ENCODE measurements around the gene YY2.
A peak's percentile ranks its signal among the peaks of the same experiment; 100 is the strongest.
"Not testable (repeated sequence)": the region's sequence is repeated elsewhere in the genome, so short reads cannot be mapped to it uniquely, and the experiment has no call there.

The YY2 gene

DNA sequence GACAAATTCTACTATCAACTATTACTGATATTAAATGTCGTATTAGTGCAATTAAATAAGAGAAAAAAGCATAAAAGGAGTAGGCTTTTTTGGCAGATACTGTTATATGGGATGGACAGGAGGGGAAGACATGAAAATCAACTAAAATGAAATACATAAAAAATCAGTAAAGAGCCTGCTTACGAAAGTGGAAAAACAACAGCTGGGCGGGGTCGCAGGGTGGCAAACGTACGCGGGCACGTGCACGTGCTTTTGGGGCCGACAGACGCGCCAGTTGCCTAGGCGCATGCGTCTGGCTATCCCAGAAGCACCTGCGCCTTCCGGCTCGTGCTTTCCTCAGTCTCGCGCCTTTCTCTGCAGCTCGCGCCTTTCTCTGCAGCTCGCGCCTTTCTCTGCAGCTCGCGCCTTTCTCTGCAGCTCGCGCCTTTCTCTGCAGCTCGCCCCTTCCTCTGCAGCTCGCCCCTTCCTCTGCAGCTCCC is at the start of gene YY2:
YY2 (plus strand) TSS at position 51 of the 479 bp plus-strand sequence. CDS start 498 bp downstream, outside the sequence.
- no peak within 1 kb of the TSS for H3K9ac ChIP-seq (ENCODE audit: low read length)

DNA sequence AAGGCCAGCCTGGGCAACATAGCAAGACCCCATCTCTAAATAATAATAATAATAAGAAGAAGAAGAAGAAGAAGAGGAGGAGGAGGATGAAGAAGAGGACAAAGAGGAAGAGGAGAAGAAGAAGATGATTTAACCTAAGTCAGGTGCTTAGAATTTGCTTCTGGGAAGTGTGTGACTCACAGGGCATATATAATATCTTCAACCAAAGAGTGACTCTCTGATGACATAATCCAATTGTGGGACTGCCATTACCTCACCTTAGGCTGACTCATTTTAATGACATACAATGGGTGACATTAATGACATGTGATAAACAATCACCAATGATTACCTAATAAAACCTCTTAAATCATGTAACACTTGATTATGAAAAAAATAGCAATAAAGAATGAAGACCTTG is 49.1 kb upstream of the YY2 start:
- Histone ChIP-seq H3K4me3 (ENCODE audit: low read length) (no peak overlapping the region), H3K27me3 (ENCODE audit: control insufficient read depth, insufficient read depth, low read length) (no peaks in the 10 kb centered on the region), H3K36me3 (ENCODE audit: control insufficient read depth, insufficient read depth, low read length) (no peaks in the 10 kb centered on the region), H3K27ac (ENCODE audit: low read depth, low read length) (no peak overlapping the region), H3K4me1 (ENCODE audit: control insufficient read depth, insufficient read depth, low read length) (no peaks in the 10 kb centered on the region), H3K9ac (ENCODE audit: low read length) (no peak overlapping the region)

More for the DNA sequence above, at the start of gene YY2:
- H3K4me1 ChIP-seq (ENCODE audit: control insufficient read depth, insufficient read depth, low read length), result no peaks in the 10 kb centered on the region
- no peaks in the 10 kb centered on the region for H3K27me3 ChIP-seq (ENCODE audit: control insufficient read depth, insufficient read depth, low read length)
- no peak within 1 kb of the TSS for H3K4me3 ChIP-seq (ENCODE audit: low read length)
- peaks cover 4% of the 10 kb centered on the region for H3K36me3 ChIP-seq (ENCODE audit: control insufficient read depth, insufficient read depth, low read length)
- no peak within 1 kb of the TSS for H3K27ac ChIP-seq (ENCODE audit: low read depth, low read length)

DNA sequence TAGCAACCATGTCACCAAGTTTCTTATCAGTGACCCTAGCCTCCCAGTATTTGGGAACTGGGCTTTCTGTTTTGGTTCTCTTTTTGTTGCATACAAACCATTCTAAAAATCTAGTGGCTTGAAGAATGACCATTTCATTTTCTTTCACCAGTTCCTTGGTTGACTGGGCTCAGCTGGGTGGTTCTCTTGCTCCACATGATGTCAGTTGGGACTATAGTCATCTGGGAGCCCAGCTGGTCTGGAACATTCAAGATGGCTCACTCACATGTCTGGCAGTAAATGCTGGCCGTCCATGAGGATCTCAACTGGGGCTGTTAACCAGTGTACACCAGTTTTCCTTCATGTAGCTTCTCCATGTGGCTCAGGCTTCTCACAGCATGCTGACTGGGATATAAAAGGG is 44.0 kb upstream of the YY2 start:
- H3K4me3 ChIP-seq (ENCODE audit: low read length), result no peak overlapping the region
- H3K9ac ChIP-seq (ENCODE audit: low read length), result no peak overlapping the region
- H3K36me3 ChIP-seq (ENCODE audit: control insufficient read depth, insufficient read depth, low read length), result no peaks in the 10 kb centered on the region
- no peaks in the 10 kb centered on the region for H3K27me3 ChIP-seq (ENCODE audit: control insufficient read depth, insufficient read depth, low read length)
- H3K27ac ChIP-seq (ENCODE audit: low read depth, low read length), result no peak overlapping the region
- H3K4me1 ChIP-seq (ENCODE audit: control insufficient read depth, insufficient read depth, low read length), result no peaks in the 10 kb centered on the region

DNA sequence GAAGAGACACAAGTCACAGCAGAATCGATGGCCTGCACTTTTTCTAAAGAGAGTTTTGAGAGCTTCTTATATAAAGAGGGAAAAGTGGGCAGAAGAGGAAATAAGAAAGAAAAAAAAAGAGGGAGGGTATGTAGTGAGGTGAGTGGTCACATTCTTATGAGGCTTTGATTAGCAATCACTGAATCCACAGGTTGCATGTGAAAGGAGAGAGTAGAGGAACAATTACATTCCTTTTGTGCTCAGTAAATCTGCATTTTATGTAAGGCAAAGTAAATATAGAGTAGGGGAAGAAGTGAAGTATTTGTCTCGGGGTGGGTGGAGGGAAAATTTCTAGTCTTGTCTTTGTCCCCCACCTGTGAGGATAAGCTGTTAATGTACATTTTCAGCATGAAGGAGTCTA is 43.2 kb upstream of the YY2 start:
- no peak overlapping the region for H3K27ac ChIP-seq (ENCODE audit: low read depth, low read length)
- H3K9ac ChIP-seq (ENCODE audit: low read length), result no peak overlapping the region
- no peak overlapping the region for H3K4me3 ChIP-seq (ENCODE audit: low read length)
- H3K27me3 ChIP-seq (ENCODE audit: control insufficient read depth, insufficient read depth, low read length), result no peaks in the 10 kb centered on the region
- H3K4me1 ChIP-seq (ENCODE audit: control insufficient read depth, insufficient read depth, low read length), result no peaks in the 10 kb centered on the region
- H3K36me3 ChIP-seq (ENCODE audit: control insufficient read depth, insufficient read depth, low read length), result no peaks in the 10 kb centered on the region

DNA sequence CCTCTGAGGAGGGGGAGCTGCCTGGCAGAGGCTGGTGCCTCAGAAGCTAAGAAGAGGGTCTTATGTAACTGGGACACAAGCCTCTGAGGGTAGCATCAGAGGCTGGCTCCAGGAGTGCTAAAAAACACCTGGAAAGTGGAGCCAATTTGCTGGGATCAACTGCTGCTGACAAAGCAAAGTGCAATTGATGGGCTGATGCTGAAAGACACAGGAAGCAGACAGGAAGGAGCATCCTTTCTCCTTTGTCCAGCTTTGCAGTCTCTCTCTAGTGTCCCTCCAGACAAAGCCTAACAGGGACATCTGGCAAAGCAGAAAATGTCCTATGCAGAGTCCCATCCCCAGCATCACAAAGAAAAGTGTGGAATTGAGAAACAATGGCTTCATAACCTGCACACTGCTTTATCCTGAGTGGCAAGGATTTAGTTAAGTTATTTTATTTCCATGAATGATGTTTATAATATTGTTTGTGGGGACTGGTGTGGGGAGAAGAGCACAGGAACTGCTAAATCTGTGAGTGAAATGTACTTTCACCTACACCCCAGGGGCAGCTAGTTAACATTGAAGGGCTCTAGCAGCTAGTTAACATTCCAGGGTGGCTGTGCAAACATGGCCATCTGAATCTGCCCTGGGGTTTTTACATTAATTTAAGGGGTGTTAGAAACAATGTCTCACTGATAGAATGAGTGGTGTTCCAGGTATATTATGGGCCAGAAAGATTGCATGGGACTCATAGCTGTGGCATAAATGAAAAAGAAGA is 42.0 kb upstream of the YY2 start:
- no peak overlapping the region for H3K4me3 ChIP-seq (ENCODE audit: low read length)
- no peaks in the 10 kb centered on the region for H3K36me3 ChIP-seq (ENCODE audit: control insufficient read depth, insufficient read depth, low read length)
- no peaks in the 10 kb centered on the region for H3K27me3 ChIP-seq (ENCODE audit: control insufficient read depth, insufficient read depth, low read length)
- H3K9ac ChIP-seq (ENCODE audit: low read length), result no peak overlapping the region
- no peaks in the 10 kb centered on the region for H3K4me1 ChIP-seq (ENCODE audit: control insufficient read depth, insufficient read depth, low read length)
- H3K27ac ChIP-seq (ENCODE audit: low read depth, low read length), result no peak overlapping the region

DNA sequence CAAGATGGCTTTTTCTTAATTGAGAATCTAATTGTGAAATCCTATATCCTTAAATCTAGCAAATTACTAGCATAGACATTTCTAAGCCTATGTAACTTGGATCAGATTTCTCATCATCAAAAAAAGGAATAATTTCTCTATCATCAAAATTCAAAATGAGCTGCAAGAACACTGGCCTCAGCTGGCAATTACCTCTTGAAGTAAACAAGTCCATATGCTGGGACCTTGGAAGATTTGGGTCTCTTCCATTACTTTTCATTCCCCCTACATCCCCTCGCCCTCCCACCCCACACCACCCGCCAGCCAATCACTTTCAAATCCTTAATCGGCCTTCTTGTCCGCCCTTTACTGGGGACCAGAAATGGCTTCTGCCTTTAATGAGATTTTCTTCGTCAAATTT is 39.7 kb upstream of the YY2 start:
- Histone ChIP-seq H3K27me3 (ENCODE audit: control insufficient read depth, insufficient read depth, low read length) (no peaks in the 10 kb centered on the region), H3K27ac (ENCODE audit: low read depth, low read length) (no peak overlapping the region), H3K36me3 (ENCODE audit: control insufficient read depth, insufficient read depth, low read length) (no peaks in the 10 kb centered on the region), H3K4me3 (ENCODE audit: low read length) (no peak overlapping the region), H3K9ac (ENCODE audit: low read length) (no peak overlapping the region), H3K4me1 (ENCODE audit: control insufficient read depth, insufficient read depth, low read length) (no peaks in the 10 kb centered on the region)

DNA sequence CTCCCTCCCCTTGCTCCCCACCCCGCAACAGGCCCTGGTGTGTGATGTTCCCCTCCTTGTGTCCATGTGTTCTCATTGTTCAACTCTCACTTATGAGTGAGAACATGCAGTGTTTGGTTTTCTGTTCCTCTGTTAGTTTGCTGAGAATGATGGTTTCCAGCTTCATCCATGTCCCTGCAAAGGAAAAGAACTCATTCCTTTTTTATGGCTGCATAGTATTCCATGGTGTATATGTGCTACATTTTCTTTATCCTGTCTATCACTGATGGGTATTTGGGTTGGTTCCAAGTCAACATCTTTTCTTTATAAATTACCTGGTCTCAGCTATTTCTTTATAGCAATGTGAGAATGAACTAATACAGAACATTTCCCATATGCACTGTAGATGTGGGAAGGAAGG is 35.6 kb upstream of the YY2 start:
- not testable (repeated sequence) for H3K4me1 ChIP-seq (ENCODE audit: control insufficient read depth, insufficient read depth, low read length); H3K9ac ChIP-seq (ENCODE audit: low read length); H3K27ac ChIP-seq (ENCODE audit: low read depth, low read length); H3K4me3 ChIP-seq (ENCODE audit: low read length); H3K27me3 ChIP-seq (ENCODE audit: control insufficient read depth, insufficient read depth, low read length); H3K36me3 ChIP-seq (ENCODE audit: control insufficient read depth, insufficient read depth, low read length)

DNA sequence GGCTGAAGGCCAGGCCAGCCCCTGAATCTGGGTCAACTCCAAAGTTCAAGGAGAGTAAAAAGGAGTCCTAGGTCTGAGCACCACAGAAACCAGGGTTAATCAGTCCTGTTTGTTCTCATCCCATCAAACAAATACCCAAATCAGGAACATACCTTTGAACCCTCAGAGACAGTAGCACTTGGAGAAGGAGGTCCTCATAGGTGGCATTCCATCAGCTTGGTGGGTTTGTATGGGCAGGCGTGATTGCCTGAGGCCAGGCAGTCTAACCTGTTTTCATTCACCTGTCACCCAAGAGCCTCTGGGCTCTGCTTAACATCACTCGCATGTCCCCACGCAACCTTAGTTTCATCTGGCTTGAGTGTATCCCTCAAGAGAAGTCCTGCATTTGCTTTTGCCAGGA is 33.9 kb upstream of the YY2 start:
- Histone ChIP-seq H3K9ac (ENCODE audit: low read length) (no peak overlapping the region), H3K36me3 (ENCODE audit: control insufficient read depth, insufficient read depth, low read length) (no peaks in the 10 kb centered on the region), H3K27ac (ENCODE audit: low read depth, low read length) (no peak overlapping the region), H3K27me3 (ENCODE audit: control insufficient read depth, insufficient read depth, low read length) (no peaks in the 10 kb centered on the region), H3K4me1 (ENCODE audit: control insufficient read depth, insufficient read depth, low read length) (no peaks in the 10 kb centered on the region), H3K4me3 (ENCODE audit: low read length) (no peak overlapping the region)

DNA sequence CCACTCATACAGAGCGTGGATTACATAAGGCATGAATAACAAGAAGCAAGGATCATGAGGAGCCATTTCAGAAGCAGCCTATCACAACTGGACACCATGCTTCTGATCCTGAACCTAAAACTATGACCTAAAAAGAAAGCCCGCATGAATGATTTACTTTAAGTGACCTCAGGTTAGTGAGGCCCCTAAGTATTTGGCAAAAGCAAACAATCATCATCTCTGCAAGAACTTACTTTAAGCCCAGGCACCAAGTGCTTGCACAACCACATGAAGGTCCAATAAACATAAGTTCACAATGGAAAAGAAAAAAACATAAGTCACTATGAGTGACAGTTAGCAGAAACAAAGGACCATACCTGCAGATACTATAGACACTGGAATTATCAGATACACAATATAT is 24.3 kb upstream of the YY2 start:
- no peak overlapping the region for H3K4me3 ChIP-seq (ENCODE audit: low read length)
- H3K27ac ChIP-seq (ENCODE audit: low read depth, low read length), result no peak overlapping the region
- no peaks in the 10 kb centered on the region for H3K27me3 ChIP-seq (ENCODE audit: control insufficient read depth, insufficient read depth, low read length)
- no peaks in the 10 kb centered on the region for H3K4me1 ChIP-seq (ENCODE audit: control insufficient read depth, insufficient read depth, low read length)
- H3K36me3 ChIP-seq (ENCODE audit: control insufficient read depth, insufficient read depth, low read length), result no peaks in the 10 kb centered on the region
- H3K9ac ChIP-seq (ENCODE audit: low read length), result no peak overlapping the region

DNA sequence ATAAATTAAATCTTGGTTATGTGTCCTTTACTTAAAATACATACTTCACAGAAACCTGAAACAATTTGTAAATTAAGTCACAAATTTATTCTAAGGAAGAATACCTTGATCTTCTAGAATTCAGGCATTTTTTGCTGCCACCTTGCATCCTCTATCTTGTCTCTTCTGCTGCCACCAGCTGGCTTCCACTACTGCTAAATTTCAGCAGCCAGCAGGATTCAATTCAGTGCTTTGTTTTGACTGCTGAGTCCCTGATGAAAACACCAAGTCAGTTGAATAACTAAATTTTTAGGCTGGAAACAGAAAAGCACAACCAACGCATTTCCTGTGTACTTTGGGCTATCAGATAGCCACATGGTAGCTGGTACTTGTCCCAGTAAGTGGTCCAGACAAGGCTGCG is 18.7 kb upstream of the YY2 start:
- Histone ChIP-seq H3K27ac (ENCODE audit: low read depth, low read length) (no peak overlapping the region), H3K9ac (ENCODE audit: low read length) (no peak overlapping the region), H3K36me3 (ENCODE audit: control insufficient read depth, insufficient read depth, low read length) (no peaks in the 10 kb centered on the region), H3K4me3 (ENCODE audit: low read length) (no peak overlapping the region), H3K27me3 (ENCODE audit: control insufficient read depth, insufficient read depth, low read length) (no peaks in the 10 kb centered on the region), H3K4me1 (ENCODE audit: control insufficient read depth, insufficient read depth, low read length) (no peaks in the 10 kb centered on the region)

DNA sequence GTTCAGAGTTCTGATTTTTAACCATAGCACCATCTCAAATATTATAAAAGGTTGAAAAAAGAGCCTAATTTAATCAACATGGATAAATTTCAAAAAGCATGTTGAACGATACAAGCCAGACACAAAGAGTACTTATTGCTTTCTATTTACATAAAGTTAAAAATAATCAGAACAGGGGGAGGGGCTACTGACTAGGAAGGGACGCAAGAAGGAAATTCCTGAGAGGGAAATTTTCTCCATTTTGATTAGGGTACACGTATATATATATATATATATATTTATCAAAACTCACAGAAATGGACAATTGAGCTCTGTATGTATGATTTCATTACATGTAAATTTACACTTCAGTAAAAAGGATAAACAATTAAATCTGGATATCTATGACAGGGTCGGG is 16.9 kb upstream of the YY2 start:
- Histone ChIP-seq H3K27ac (ENCODE audit: low read depth, low read length) (peak overlapping the region; percentile 82), H3K4me3 (ENCODE audit: low read length) (peak overlapping the region; percentile 88)

DNA sequence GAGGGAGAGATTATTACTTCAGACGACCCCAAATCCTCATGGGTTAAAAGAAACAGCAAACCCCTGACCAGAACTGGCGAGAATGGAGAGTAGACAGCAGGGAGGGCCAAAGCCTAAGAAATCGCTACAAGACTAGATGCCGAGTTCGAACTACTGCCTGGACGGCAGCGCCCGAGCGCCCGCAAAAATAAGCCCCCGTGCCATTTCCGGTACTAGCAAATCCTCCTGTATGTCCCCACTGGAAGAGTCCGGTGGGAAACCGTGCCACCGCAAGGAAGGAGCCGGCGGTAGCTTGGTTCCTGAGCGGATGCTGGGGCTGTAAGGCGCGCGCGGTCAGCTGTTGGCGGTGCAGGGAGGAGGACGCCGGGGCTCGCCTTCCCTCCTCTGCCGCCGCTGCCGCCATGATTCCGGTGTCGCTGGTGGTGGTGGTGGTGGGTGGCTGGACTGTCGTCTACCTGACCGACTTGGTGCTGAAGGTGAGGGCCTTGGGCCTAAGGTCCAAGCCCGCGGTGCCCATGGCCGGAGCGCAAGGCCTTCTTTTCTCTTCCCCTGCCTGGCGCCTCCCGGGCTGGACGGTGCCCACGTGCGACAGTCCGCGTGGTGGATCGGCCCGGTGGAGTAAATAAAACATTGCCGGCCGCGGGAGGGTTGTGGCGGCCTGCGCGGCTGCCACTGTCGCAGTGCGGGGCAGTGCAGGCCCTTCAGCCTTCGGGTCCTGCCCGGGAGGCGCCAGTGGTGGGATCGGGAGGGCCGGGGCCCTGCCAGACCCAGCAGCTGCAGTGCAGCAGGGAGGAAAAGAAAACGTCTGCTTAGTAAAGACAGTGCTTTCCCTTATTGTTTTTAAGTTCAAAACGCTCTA is 16.2 kb upstream of the YY2 start, which contains the start of gene MBTPS2:
MBTPS2 (plus strand) TSS at position 284 of the 859 bp plus-strand sequence; CDS start at position 402, 118 bp downstream.
- peak within 1 kb of the TSS; percentile 45 for H3K9ac ChIP-seq (ENCODE audit: low read length)
- no peaks in the 10 kb centered on the region for H3K36me3 ChIP-seq (ENCODE audit: control insufficient read depth, insufficient read depth, low read length)
- peak within 1 kb of the TSS; percentile 82 for H3K27ac ChIP-seq (ENCODE audit: low read depth, low read length)
- H3K4me1 ChIP-seq (ENCODE audit: control insufficient read depth, insufficient read depth, low read length), result no peaks in the 10 kb centered on the region
- H3K27me3 ChIP-seq (ENCODE audit: control insufficient read depth, insufficient read depth, low read length), result no peaks in the 10 kb centered on the region
- H3K4me3 ChIP-seq (ENCODE audit: low read length), result peak within 1 kb of the TSS; percentile 88

More for the DNA sequence above, 16.9 kb upstream of the YY2 start:
- no peaks in the 10 kb centered on the region for H3K36me3 ChIP-seq (ENCODE audit: control insufficient read depth, insufficient read depth, low read length)
- peak overlapping the region; percentile 30 for H3K9ac ChIP-seq (ENCODE audit: low read length)
- H3K4me1 ChIP-seq (ENCODE audit: control insufficient read depth, insufficient read depth, low read length), result no peaks in the 10 kb centered on the region
- H3K27me3 ChIP-seq (ENCODE audit: control insufficient read depth, insufficient read depth, low read length), result no peaks in the 10 kb centered on the region

Measured in rectal smooth muscle tissue (tissue), 1 donor.